ENCODE measurements around the gene GRIN2A.

Gene GRIN2A

GRCh38 chr16:9957002-9957401 lies 225.2 kb downstream of the GRIN2A start:
- no peak for DNase-seq

GRCh38 chr16:9955677-9956076 lies 226.6 kb downstream of the GRIN2A start:
- no peak for DNase-seq

GRCh38 chr16:9953908-9954570 lies 228.2 kb downstream of the GRIN2A start:
- DNase-seq = no peak

- DNase-seq = no peak
These were observed 231.6 kb downstream of the GRIN2A start for GRCh38 chr16:9950658-9951057.

GRCh38 chr16:9949396-9949795 lies 232.8 kb downstream of the GRIN2A start:
- DNase-seq = no peak

- DNase-seq = no peak
These were observed 233.3 kb downstream of the GRIN2A start for GRCh38 chr16:9948933-9949332.

GRCh38 chr16:9946022-9946720 lies 236.1 kb downstream of the GRIN2A start:
- DNase-seq = no peak

- DNase-seq = no peak
These were observed 239.1 kb downstream of the GRIN2A start for GRCh38 chr16:9943121-9943520.

- no peak for DNase-seq
These were observed 241.0 kb downstream of the GRIN2A start for GRCh38 chr16:9941245-9941644.

GRCh38 chr16:9934723-9935508 lies 247.3 kb downstream of the GRIN2A start:
- no peak for DNase-seq

GRCh38 chr16:9932919-9933653 lies 249.1 kb downstream of the GRIN2A start:
- DNase-seq = no peak

- no peak for DNase-seq
These were observed 250.2 kb downstream of the GRIN2A start for GRCh38 chr16:9932000-9932399.

GRCh38 chr16:9929836-9930235 lies 252.4 kb downstream of the GRIN2A start:
- DNase-seq = no peak

GRCh38 chr16:9929313-9929712 lies 252.9 kb downstream of the GRIN2A start:
- DNase-seq = peak; percentile 3

GRCh38 chr16:9922441-9922840 lies 259.8 kb downstream of the GRIN2A start:
- no peak for DNase-seq

GRCh38 chr16:9921997-9922396 lies 260.2 kb downstream of the GRIN2A start:
- DNase-seq = no peak

GRCh38 chr16:9919460-9919859 lies 262.8 kb downstream of the GRIN2A start:
- DNase-seq = no peak

- no peak for DNase-seq
These were observed 264.5 kb downstream of the GRIN2A start for GRCh38 chr16:9917691-9918090.

- no peak for DNase-seq
These were observed 268.5 kb downstream of the GRIN2A start for GRCh38 chr16:9913604-9914326.

GRCh38 chr16:9911989-9912388 lies 270.2 kb downstream of the GRIN2A start:
- DNase-seq = no peak

- DNase-seq = no peak
These were observed 271.0 kb downstream of the GRIN2A start for GRCh38 chr16:9911231-9911630.

GRCh38 chr16:9909072-9909825 lies 273.0 kb downstream of the GRIN2A start:
- no peak for DNase-seq

Measured in hematopoietic multipotent progenitor cell treated with erythropoietin and hydrocortisone succinate and interleukin-3 and kit ligand, for 6 days (in vitro differentiated cells).